ENCODE data around the gene HIPK1. TPM values are rescaled to one million over a fixed set of nuclear protein-coding genes. Genes with fewer than 3 reads are reported as not detected.
"Not testable (repeated sequence)": the region's sequence is repeated elsewhere in the genome, so short reads cannot be mapped to it uniquely, and the experiment has no call there.

Gene HIPK1
- total RNA-seq, 1 donor from 2014 or later = 100 TPM

GRCh38 chr1:113940365-113941244 lies 11.5 kb downstream of the HIPK1 start:
- intact Hi-C loops (cut with micrococcal nuclease) = loop anchor here (1.0 kb wide), 1 partner anchor 9 kb away; no protein-coding TSS in a partner anchor
- H3K4me1 Mint-ChIP-seq (ENCODE audit: low read depth) = peaks cover 67% of the 10 kb centered on the region
- no peaks in the 10 kb centered on the region for H3K27me3 Mint-ChIP-seq (ENCODE audit: insufficient read depth)
- peaks cover 40% of the 10 kb centered on the region for H3K36me3 Mint-ChIP-seq (ENCODE audit: low read depth)
- H3K4me3 Mint-ChIP-seq = peak overlapping the region; percentile 75
- peak; percentile 34 for DNase-seq (ENCODE audit: low spot score)
- peaks cover 3% of the 10 kb centered on the region for H3K9me3 Mint-ChIP-seq
- H3K27ac Mint-ChIP-seq = peak overlapping the region; percentile 89

- Mint-ChIP-seq H3K4me1 (ENCODE audit: low read depth) (peaks cover 68% of the 10 kb centered on the region), H3K9me3 (peaks cover 3% of the 10 kb centered on the region), H3K27me3 (ENCODE audit: insufficient read depth) (no peaks in the 10 kb centered on the region), H3K36me3 (ENCODE audit: low read depth) (peaks cover 44% of the 10 kb centered on the region), H3K27ac (peak overlapping the region; percentile 89), H3K4me3 (no peak overlapping the region)
- intact Hi-C loops (cut with micrococcal nuclease) = no loop called here
- no peak for DNase-seq (ENCODE audit: low spot score)
These were observed 12.1 kb downstream of the HIPK1 start for GRCh38 chr1:113941245-113941559.

DNA sequence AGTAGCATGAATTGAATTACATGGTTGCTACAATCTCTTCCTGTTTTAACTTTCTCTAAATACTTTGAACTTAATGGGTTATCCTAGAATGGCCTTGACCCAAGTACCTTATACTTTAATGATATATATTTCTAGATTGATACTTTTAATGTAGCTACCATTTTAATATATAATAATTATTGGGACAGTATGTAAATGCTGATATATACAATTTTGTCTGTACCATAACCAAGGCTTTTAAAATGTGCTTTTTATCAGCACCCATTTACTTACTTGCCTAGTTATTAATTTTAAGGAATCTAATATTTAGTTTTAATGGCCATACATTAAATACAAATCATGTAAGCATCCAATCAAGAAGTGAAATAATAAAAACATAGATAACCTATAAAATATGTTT lies 13.4 kb downstream of the HIPK1 start:
- H3K27ac Mint-ChIP-seq = no peak overlapping the region
- intact Hi-C loops (cut with micrococcal nuclease) = loop anchor here (2.0 kb wide), 1 partner anchor 32 kb away; no protein-coding TSS in a partner anchor
- H3K4me1 Mint-ChIP-seq (ENCODE audit: low read depth) = peaks cover 71% of the 10 kb centered on the region
- no peaks in the 10 kb centered on the region for H3K27me3 Mint-ChIP-seq (ENCODE audit: insufficient read depth)
- DNase-seq (ENCODE audit: low spot score) = no peak
- peaks cover 44% of the 10 kb centered on the region for H3K36me3 Mint-ChIP-seq (ENCODE audit: low read depth)
- H3K4me3 Mint-ChIP-seq = no peak overlapping the region
- H3K9me3 Mint-ChIP-seq = peaks cover 3% of the 10 kb centered on the region

- no peak overlapping the region for H3K4me3 Mint-ChIP-seq
- intact Hi-C loops (cut with micrococcal nuclease) = loop anchor here (2.0 kb wide), 1 partner anchor 32 kb away; no protein-coding TSS in a partner anchor
- peaks cover 3% of the 10 kb centered on the region for H3K9me3 Mint-ChIP-seq
- H3K36me3 Mint-ChIP-seq (ENCODE audit: low read depth) = peaks cover 44% of the 10 kb centered on the region
- no peak for DNase-seq (ENCODE audit: low spot score)
- no peaks in the 10 kb centered on the region for H3K27me3 Mint-ChIP-seq (ENCODE audit: insufficient read depth)
- H3K4me1 Mint-ChIP-seq (ENCODE audit: low read depth) = peaks cover 71% of the 10 kb centered on the region
- H3K27ac Mint-ChIP-seq = no peak overlapping the region
These were observed 14.1 kb downstream of the HIPK1 start for GRCh38 chr1:113943028-113943811.

- no peak for DNase-seq (ENCODE audit: low spot score)
- peaks cover 46% of the 10 kb centered on the region for H3K36me3 Mint-ChIP-seq (ENCODE audit: low read depth)
- H3K4me1 Mint-ChIP-seq (ENCODE audit: low read depth) = peaks cover 64% of the 10 kb centered on the region
- H3K27me3 Mint-ChIP-seq (ENCODE audit: insufficient read depth) = no peaks in the 10 kb centered on the region
- intact Hi-C loops (cut with micrococcal nuclease) = no loop called here
- H3K27ac Mint-ChIP-seq = no peak overlapping the region
- H3K4me3 Mint-ChIP-seq = no peak overlapping the region
- peaks cover 3% of the 10 kb centered on the region for H3K9me3 Mint-ChIP-seq
These were observed 16.2 kb downstream of the HIPK1 start for GRCh38 chr1:113945329-113945728.

- peaks cover 39% of the 10 kb centered on the region for H3K36me3 Mint-ChIP-seq (ENCODE audit: low read depth)
- no peak overlapping the region for H3K27ac Mint-ChIP-seq
- intact Hi-C loops (cut with micrococcal nuclease) = loop anchor here (2.0 kb wide), 1 partner anchor 17 kb away; no protein-coding TSS in a partner anchor
These were observed 17.0 kb downstream of the HIPK1 start for GRCh38 chr1:113946112-113946511.

DNA sequence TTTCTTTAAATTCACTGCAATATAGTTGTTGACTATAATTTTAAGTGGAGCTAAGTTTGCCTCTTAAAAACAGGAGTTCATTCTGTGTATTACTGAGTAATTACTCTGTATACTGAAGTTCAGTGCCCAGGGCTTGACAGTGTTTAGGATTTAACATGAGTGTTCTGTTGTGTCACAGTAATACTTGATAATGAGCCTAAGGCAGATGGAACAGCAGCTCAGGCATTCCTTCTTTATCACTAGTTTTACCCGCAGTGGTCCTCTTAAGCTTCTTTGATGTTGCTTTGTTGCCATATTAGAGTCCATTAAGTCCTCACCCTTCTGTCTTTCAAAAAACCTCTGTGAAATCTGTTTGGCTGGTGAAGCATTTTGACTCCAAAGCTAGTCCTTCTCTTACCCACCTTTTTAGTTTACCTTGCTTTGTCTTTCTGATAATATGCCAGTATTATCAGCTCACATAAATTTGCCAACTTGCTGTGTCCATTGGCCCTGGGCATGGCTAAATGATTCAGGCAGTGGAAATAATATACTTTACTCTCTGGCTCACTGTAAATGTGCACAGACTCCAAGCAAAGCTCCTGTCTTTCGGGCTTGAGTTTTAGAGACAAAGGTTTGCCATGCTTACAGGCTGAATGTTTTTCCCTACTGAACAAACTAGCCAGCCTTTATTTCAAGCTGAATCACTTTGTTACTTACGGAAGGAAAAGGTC lies 17.7 kb downstream of the HIPK1 start:
- Mint-ChIP-seq H3K9me3 (peaks cover 3% of the 10 kb centered on the region), H3K27ac (peak overlapping the region; percentile 41), H3K36me3 (ENCODE audit: low read depth) (peaks cover 39% of the 10 kb centered on the region), H3K4me1 (ENCODE audit: low read depth) (peaks cover 55% of the 10 kb centered on the region), H3K27me3 (ENCODE audit: insufficient read depth) (no peaks in the 10 kb centered on the region), H3K4me3 (peak overlapping the region; percentile 53)
- no peak for DNase-seq (ENCODE audit: low spot score)
- intact Hi-C loops (cut with micrococcal nuclease) = loop anchor here (1.0 to 2.0 kb wide), 2 partner anchors 8 to 16 kb away; no protein-coding TSS in a partner anchor

More at GRCh38 chr1:113946112-113946511, 17.0 kb downstream of the HIPK1 start:
- H3K27me3 Mint-ChIP-seq (ENCODE audit: insufficient read depth) = no peaks in the 10 kb centered on the region
- no peak for DNase-seq (ENCODE audit: low spot score)
- H3K4me3 Mint-ChIP-seq = peak overlapping the region; percentile 24
- H3K4me1 Mint-ChIP-seq (ENCODE audit: low read depth) = peaks cover 57% of the 10 kb centered on the region
- H3K9me3 Mint-ChIP-seq = peaks cover 3% of the 10 kb centered on the region

GRCh38 chr1:113947388-113948107 lies 18.4 kb downstream of the HIPK1 start:
- H3K9me3 Mint-ChIP-seq = peaks cover 3% of the 10 kb centered on the region
- peak overlapping the region; percentile 53 for H3K4me3 Mint-ChIP-seq
- H3K36me3 Mint-ChIP-seq (ENCODE audit: low read depth) = peaks cover 36% of the 10 kb centered on the region
- intact Hi-C loops (cut with micrococcal nuclease) = loop anchor here (1.0 to 2.0 kb wide), 2 partner anchors 8 to 15 kb away; no protein-coding TSS in a partner anchor
- DNase-seq (ENCODE audit: low spot score) = no peak
- peaks cover 55% of the 10 kb centered on the region for H3K4me1 Mint-ChIP-seq (ENCODE audit: low read depth)
- no peaks in the 10 kb centered on the region for H3K27me3 Mint-ChIP-seq (ENCODE audit: insufficient read depth)
- peak overlapping the region; percentile 41 for H3K27ac Mint-ChIP-seq

GRCh38 chr1:113948151-113948550 lies 19.0 kb downstream of the HIPK1 start:
- H3K9me3 Mint-ChIP-seq; H3K4me3 Mint-ChIP-seq; intact Hi-C loops (cut with micrococcal nuclease); DNase-seq (ENCODE audit: low spot score); H3K27me3 Mint-ChIP-seq (ENCODE audit: insufficient read depth); H3K27ac Mint-ChIP-seq: not testable (repeated sequence)
- peaks cover 52% of the 10 kb centered on the region for H3K4me1 Mint-ChIP-seq (ENCODE audit: low read depth)
- peaks cover 34% of the 10 kb centered on the region for H3K36me3 Mint-ChIP-seq (ENCODE audit: low read depth)

DNA sequence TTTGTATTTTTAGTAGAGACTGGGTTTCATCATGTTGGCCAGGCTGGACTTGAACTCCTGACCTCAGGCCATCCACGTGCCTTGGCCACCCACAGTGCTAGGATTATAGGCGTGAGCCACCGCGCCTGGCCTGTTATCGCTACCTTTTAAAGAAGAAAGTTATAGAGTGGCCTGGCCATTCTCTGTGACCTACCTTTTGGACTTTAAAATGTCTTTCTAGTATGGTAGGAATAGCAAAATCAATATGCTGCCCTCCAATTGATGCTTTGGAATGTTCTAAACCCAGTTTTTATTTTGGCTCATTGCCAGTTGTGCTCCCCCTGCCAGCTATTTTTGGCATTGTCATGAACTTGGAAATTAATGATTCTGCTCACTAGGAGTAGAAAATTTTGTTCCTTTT lies 19.9 kb downstream of the HIPK1 start:
- H3K27ac Mint-ChIP-seq = no peak overlapping the region
- intact Hi-C loops (cut with micrococcal nuclease) = no loop called here
- H3K27me3 Mint-ChIP-seq (ENCODE audit: insufficient read depth) = no peaks in the 10 kb centered on the region
- no peaks in the 10 kb centered on the region for H3K9me3 Mint-ChIP-seq
- H3K36me3 Mint-ChIP-seq (ENCODE audit: low read depth) = peaks cover 34% of the 10 kb centered on the region
- peaks cover 49% of the 10 kb centered on the region for H3K4me1 Mint-ChIP-seq (ENCODE audit: low read depth)
- DNase-seq (ENCODE audit: low spot score) = no peak
- no peak overlapping the region for H3K4me3 Mint-ChIP-seq

GRCh38 chr1:113950908-113951307 lies 21.8 kb downstream of the HIPK1 start:
- no peak for DNase-seq (ENCODE audit: low spot score)
- H3K36me3 Mint-ChIP-seq (ENCODE audit: low read depth) = peaks cover 34% of the 10 kb centered on the region
- H3K4me3 Mint-ChIP-seq = no peak overlapping the region
- intact Hi-C loops (cut with micrococcal nuclease) = no loop called here
- peaks cover 41% of the 10 kb centered on the region for H3K4me1 Mint-ChIP-seq (ENCODE audit: low read depth)
- no peak overlapping the region for H3K27ac Mint-ChIP-seq
- no peaks in the 10 kb centered on the region for H3K9me3 Mint-ChIP-seq
- H3K27me3 Mint-ChIP-seq (ENCODE audit: insufficient read depth) = no peaks in the 10 kb centered on the region

- H3K9me3 Mint-ChIP-seq = no peaks in the 10 kb centered on the region
- no peaks in the 10 kb centered on the region for H3K27me3 Mint-ChIP-seq (ENCODE audit: insufficient read depth)
- H3K36me3 Mint-ChIP-seq (ENCODE audit: low read depth) = peaks cover 34% of the 10 kb centered on the region
- H3K4me1 Mint-ChIP-seq (ENCODE audit: low read depth) = peaks cover 33% of the 10 kb centered on the region
- no peak for DNase-seq (ENCODE audit: low spot score)
- no peak overlapping the region for H3K27ac Mint-ChIP-seq
- intact Hi-C loops (cut with micrococcal nuclease) = no loop called here
- H3K4me3 Mint-ChIP-seq = no peak overlapping the region
These were observed 22.6 kb downstream of the HIPK1 start for GRCh38 chr1:113951719-113952118.
